PFSK-1 (cell line): ENCODE data around the gene ARHGEF12.

Experiments
- POLR2AphosphoS5 ChIP-seq: IDR thresholded peaks from 2 replicates; pipeline ENCODE4 v1.6.1; 2012; ENCODE audit warnings: low read depth, mild to moderate bottlenecking, control low read depth, low read length, moderate library complexity
- REST ChIP-seq, 2 experiments: IDR thresholded peaks; 2 replicates each; pipeline versions ENCODE4 v1.6.1 to v1.8.0; 2011 to 2012; ENCODE audit warnings: low read depth in 2 of 2, low read length in 2 of 2, control low read depth in 1 of 2, inconsistent platforms in 1 of 2, mild to moderate bottlenecking in 1 of 2, moderate library complexity in 1 of 2; ENCODE audit not compliant: insufficient read depth in 1 of 2
- SIN3A ChIP-seq: IDR thresholded peaks from 2 replicates; pipeline ENCODE4 v1.6.1; 2012; ENCODE audit warnings: mild to moderate bottlenecking, low read length, moderate library complexity, borderline replicate concordance; ENCODE audit not compliant: insufficient read depth
- TAF1 ChIP-seq: IDR thresholded peaks from 2 replicates; pipeline ENCODE4 v1.6.1; 2012; ENCODE audit warnings: low read length, control low read depth, borderline replicate concordance; ENCODE audit not compliant: insufficient read depth

- no peak for TF ChIP-seq SIN3A
- TF ChIP-seq POLR2AphosphoS5: no peak
- TF ChIP-seq TAF1: no peak
- no peak for TF ChIP-seq REST (IDR thresholded peaks at IDR 0.05; ENCODE audit: insufficient read depth in 1 of 2, low read depth in 2 of 2, low read length in 2 of 2)
These were observed 7.2 kb downstream of the ARHGEF12 start for GRCh38 chr11:120343429-120343828.
